H9 (cell line): ENCODE results near the gene TSPAN33. TPM values are rescaled to one million over a fixed set of nuclear protein-coding genes. Genes with fewer than 3 reads are reported as not detected.

Experiments used
- DNase-seq: peaks from one replicate; pipeline ENCODE4 v3.0.0-alpha.2; 2017
- H2AFZ ChIP-seq: one replicate; pipeline ENCODE4 v1.6.1; 2013; ENCODE audit warnings: mild to moderate bottlenecking, low read length, control low read depth, moderate library complexity
- H2AK5ac ChIP-seq: 2 replicates; pipeline ENCODE4 v1.6.1; 2013; ENCODE audit warnings: low read length, control low read depth, mixed read lengths; ENCODE audit not compliant: insufficient read length
- H2BK120ac ChIP-seq: one replicate; pipeline ENCODE4 v1.6.1; 2013; ENCODE audit warnings: low read depth, mild to moderate bottlenecking, low read length, control low read depth, inconsistent platforms; ENCODE audit not compliant: poor library complexity, severe bottlenecking
- H2BK12ac ChIP-seq: 2 replicates; pipeline ENCODE4 v1.6.1; 2013; ENCODE audit warnings: low read length, control low read depth, mixed read lengths, low read depth; ENCODE audit not compliant: insufficient read length
- H2BK15ac ChIP-seq: 2 replicates; pipeline ENCODE4 v1.6.1; 2013; ENCODE audit warnings: low read depth, low read length, control low read depth
- H2BK20ac ChIP-seq: one replicate; pipeline ENCODE4 v1.6.1; 2013; ENCODE audit warnings: low read depth, mild to moderate bottlenecking, low read length, control low read depth, inconsistent platforms; ENCODE audit not compliant: poor library complexity, severe bottlenecking
- H2BK5ac ChIP-seq: 2 replicates; pipeline ENCODE4 v1.6.1; 2013; ENCODE audit warnings: low read length, control low read depth, mixed read lengths; ENCODE audit not compliant: insufficient read length
- H3K14ac ChIP-seq: 2 replicates; pipeline ENCODE4 v1.6.1; 2013; ENCODE audit warnings: low read length, control low read depth; ENCODE audit not compliant: insufficient read depth
- H3K18ac ChIP-seq: 2 replicates; pipeline ENCODE4 v1.6.1; 2013; ENCODE audit warnings: low read depth, mild to moderate bottlenecking, mixed read lengths, low read length, control low read depth; ENCODE audit not compliant: insufficient read length
- H3K23ac ChIP-seq: 2 replicates; pipeline ENCODE4 v1.6.1; 2013; ENCODE audit warnings: low read length, control low read depth, mixed read lengths, low read depth; ENCODE audit not compliant: insufficient read length
- H3K23me2 ChIP-seq: 2 replicates; pipeline ENCODE4 v1.6.1; 2013; ENCODE audit warnings: low read depth, mild to moderate bottlenecking, mixed read lengths, low read length, control low read depth; ENCODE audit not compliant: insufficient read length, poor library complexity, severe bottlenecking
- H3K27ac ChIP-seq: 2 replicates; pipeline ENCODE4 v1.5.1; 2013; ENCODE audit warnings: low read length, control low read depth, mixed read lengths, low read depth; ENCODE audit not compliant: insufficient read length
- H3K27me3 ChIP-seq: 2 replicates; pipeline ENCODE4 v1.6.1; 2013; ENCODE audit warnings: low read length, control low read depth, inconsistent platforms; ENCODE audit not compliant: insufficient read depth
- H3K4ac ChIP-seq: 2 replicates; pipeline ENCODE4 v1.6.1; 2013; ENCODE audit warnings: low read depth, mild to moderate bottlenecking, control low read depth, inconsistent platforms, low read length, moderate library complexity
- H3K4me1 ChIP-seq: 2 replicates; pipeline ENCODE4 v1.6.1; 2013; ENCODE audit warnings: low read length, control low read depth, inconsistent platforms; ENCODE audit not compliant: insufficient read depth
- H3K4me2 ChIP-seq: 2 replicates; pipeline ENCODE4 v1.6.1; 2013; ENCODE audit warnings: low read length, control low read depth, mixed read lengths; ENCODE audit not compliant: insufficient read length, insufficient read depth
- H3K56ac ChIP-seq: 2 replicates; pipeline ENCODE4 v1.6.1; 2013; ENCODE audit warnings: low read depth, mild to moderate bottlenecking, mixed read lengths, low read length, control low read depth; ENCODE audit not compliant: insufficient read length
- H3K79me1 ChIP-seq: 2 replicates; pipeline ENCODE4 v1.6.1; 2013; ENCODE audit warnings: low read depth, mild to moderate bottlenecking, moderate library complexity, low read length, control low read depth, inconsistent platforms; ENCODE audit not compliant: insufficient read depth, poor library complexity, severe bottlenecking
- H3K79me2 ChIP-seq: 2 replicates; pipeline ENCODE4 v1.6.1; 2013; ENCODE audit warnings: low read length, control low read depth, inconsistent platforms; ENCODE audit not compliant: insufficient read depth
- H3K9ac ChIP-seq: 2 replicates; pipeline ENCODE4 v1.6.1; 2013; ENCODE audit warnings: low read length, control low read depth, mixed read lengths; ENCODE audit not compliant: insufficient read length; ENCODE audit errors: extremely low read depth
- H3K9me3 ChIP-seq: one replicate; pipeline ENCODE4 v1.6.1; 2013; ENCODE audit warnings: low read depth, low read length, inconsistent platforms; ENCODE audit not compliant: control insufficient read depth
- H3T11ph ChIP-seq: one replicate; pipeline ENCODE4 v1.6.1; 2013; ENCODE audit warnings: mild to moderate bottlenecking, low read length, control low read depth, inconsistent platforms
- H4K20me1 ChIP-seq: one replicate; pipeline ENCODE4 v1.6.1; 2013; ENCODE audit not compliant: control insufficient read depth, insufficient read length, insufficient read depth
- H4K5ac ChIP-seq: 2 replicates; pipeline ENCODE4 v1.6.1; 2013; ENCODE audit warnings: low read depth, mild to moderate bottlenecking, mixed read lengths, low read length, control low read depth; ENCODE audit not compliant: insufficient read length
- H4K8ac ChIP-seq: replicated peaks from 2 replicates; pipeline ENCODE4 v1.6.1; 2013; ENCODE audit warnings: low read length, control low read depth, mixed read lengths, low read depth; ENCODE audit not compliant: insufficient read length
- H4K91ac ChIP-seq: 2 replicates; pipeline ENCODE4 v1.6.1; 2013; ENCODE audit warnings: low read depth, mild to moderate bottlenecking, moderate library complexity, mixed read lengths, low read length, control low read depth; ENCODE audit not compliant: insufficient read length
- H3K27ac Mint-ChIP-seq, 3 experiments: 2 replicates in 2 of 3; 3 replicates in 1 of 3; pipeline ENCODE4 v1.8.0; 2020 to 2021; ENCODE audit warnings: mixed read lengths in 3 of 3, mild to moderate bottlenecking in 1 of 3, moderate library complexity in 1 of 3
- H3K27me3 Mint-ChIP-seq: 2 replicates; pipeline ENCODE4 v1.8.0; 2021; ENCODE audit warnings: low read depth, mild to moderate bottlenecking, moderate library complexity, mixed read lengths
- H3K36me3 Mint-ChIP-seq, 3 experiments: 2 replicates in 2 of 3; 3 replicates in 1 of 3; pipeline ENCODE4 v1.8.0; 2020 to 2021; ENCODE audit warnings: low read depth in 3 of 3, mixed read lengths in 3 of 3; ENCODE audit not compliant: insufficient read depth in 1 of 3
- H3K4me1 Mint-ChIP-seq, 2 experiments: 2 replicates each; pipeline ENCODE4 v1.8.0; 2020; ENCODE audit warnings: mixed read lengths in 2 of 2
- H3K4me3 Mint-ChIP-seq, 2 experiments: 2 replicates in 1 of 2; 3 replicates in 1 of 2; pipeline ENCODE4 v1.8.0; 2020 to 2021; ENCODE audit warnings: mild to moderate bottlenecking in 2 of 2, mixed read lengths in 2 of 2, moderate library complexity in 1 of 2
- H3K9me3 Mint-ChIP-seq, 2 experiments: 2 replicates in 1 of 2; 3 replicates in 1 of 2; pipeline ENCODE4 v1.8.0; 2020; ENCODE audit warnings: mild to moderate bottlenecking in 2 of 2, mixed read lengths in 2 of 2, moderate library complexity in 1 of 2
- CTCF ChIP-seq: fragments of 200-600 bp; sonication (generic); conservative IDR thresholded peaks from 3 replicates; pipeline ENCODE4 v1.8.0; 2021; ENCODE audit warnings: antibody characterized with exemption, mild to moderate bottlenecking
- WGBS: extraction: QIAGEN DNeasy Blood & Tissue Kit; methylation state at CpG from one replicate; pipeline ENCODE4 v1.1.7; 2013; ENCODE audit warnings: missing lambda C conversion rate, low lambda C conversion rate, mixed read lengths; ENCODE audit not compliant: insufficient read length; ENCODE audit errors: extremely low coverage; 5-methylcytosine and 5-hydroxymethylcytosine counted together
- total RNA-seq: library from RNA; stranded (reverse); gene quantifications from 2 replicates; pipeline ENCODE4 v1.2.1, GENCODE V29; 2021

Gene TSPAN33
- total RNA-seq, 1 experiment from 2014 or later: 34.7 TPM

GRCh38 chr7:129143724-129144094 lies 798 bp upstream of the TSPAN33 start:
- H2BK20ac ChIP-seq: no peak overlapping the region
- H2BK15ac ChIP-seq: no peak overlapping the region
- no peaks in the 10 kb centered on the region; a peak in 2 of 7 replicates for H3K36me3 Mint-ChIP-seq

More at GRCh38 chr7:129143724-129144094, 798 bp upstream of the TSPAN33 start:
- H3K27ac ChIP-seq: no peak overlapping the region
- H4K91ac ChIP-seq: no peak overlapping the region
- no peak overlapping the region for H3K27ac Mint-ChIP-seq
- H3T11ph ChIP-seq: no peak overlapping the region
- H3K23ac ChIP-seq: no peak overlapping the region
- no peak overlapping the region for H3K9ac ChIP-seq
- H3K79me2 ChIP-seq: no peaks in the 10 kb centered on the region
- no peaks in the 10 kb centered on the region for H3K9me3 ChIP-seq
- no peak overlapping the region for H2BK120ac ChIP-seq
- no peak overlapping the region for H3K18ac ChIP-seq
- peaks cover 12 to 17% of the 10 kb centered on the region in 2 experiments for H3K4me1 Mint-ChIP-seq
- no peak for TF ChIP-seq CTCF
- peaks cover 38% of the 10 kb centered on the region for H3K27me3 Mint-ChIP-seq
- peaks cover 2% of the 10 kb centered on the region; the same call in 1 of the 2 replicates for H3K27me3 ChIP-seq
- no peaks in the 10 kb centered on the region for H4K20me1 ChIP-seq
- no peak for DNase-seq
- no peaks in the 10 kb centered on the region for H3K9me3 Mint-ChIP-seq
- no peak overlapping the region for H3K56ac ChIP-seq
- WGBS: 100% methylated on average over 2 of the region's 10 CpGs
- no peak overlapping the region for H2BK12ac ChIP-seq
- H2AFZ ChIP-seq: no peak overlapping the region
- peak overlapping the region; percentile 57 to 82 for H3K4me3 Mint-ChIP-seq
- peak overlapping the region; percentile 89 for H3K4me2 ChIP-seq
- H3K23me2 ChIP-seq: peaks cover 7% of the 10 kb centered on the region
- H3K79me1 ChIP-seq: no peaks in the 10 kb centered on the region
- H4K5ac ChIP-seq: no peak overlapping the region
- no peak overlapping the region for H4K8ac ChIP-seq
- H2AK5ac ChIP-seq: no peak overlapping the region
- no peaks in the 10 kb centered on the region for H3K4me1 ChIP-seq
- no peak overlapping the region for H2BK5ac ChIP-seq
- H3K4ac ChIP-seq: no peak overlapping the region
- no peak overlapping the region for H3K14ac ChIP-seq
